Smooth muscle cell (in vitro differentiated cells): ENCODE data around the gene STAB2. TPM values are rescaled to one million over a fixed set of nuclear protein-coding genes. Genes with fewer than 3 reads are reported as not detected.

ENCODE experiments used
- DNase-seq: peaks from one replicate; lab custom pipeline; 2025; ENCODE audit not compliant: unreplicated experiment; lab: John Stamatoyannopoulos, UW
- H2AFZ ChIP-seq: fragments of 200-600 bp; sonication (generic); 2 replicates; pipeline ENCODE4 v1.6.0; 2016; ENCODE audit warnings: antibody characterized with exemption, low read depth, mild to moderate bottlenecking
- H3F3A ChIP-seq: fragments of 200-600 bp; sonication (generic); 2 replicates; pipeline ENCODE4 v1.6.0; 2017; ENCODE audit warnings: antibody characterized with exemption, low read depth
- H3K27ac ChIP-seq: fragments of 200-600 bp; sonication (generic); 2 replicates; pipeline ENCODE4 v1.5.1; 2016; ENCODE audit warnings: low read depth, mild to moderate bottlenecking
- H3K27me3 ChIP-seq: fragments of 200-600 bp; sonication (generic); 2 replicates; pipeline ENCODE4 v1.6.1; 2016; ENCODE audit warnings: low read depth, mild to moderate bottlenecking
- H3K36me3 ChIP-seq: fragments of 200-600 bp; sonication (generic); 2 replicates; pipeline ENCODE4 v1.5.1; 2016; ENCODE audit warnings: low read depth
- H3K4me1 ChIP-seq: fragments of 200-600 bp; sonication (generic); 2 replicates; pipeline ENCODE4 v1.5.1; 2016; ENCODE audit warnings: low read depth
- H3K4me2 ChIP-seq: fragments of 200-600 bp; sonication (generic); 2 replicates; pipeline ENCODE4 v1.6.0; 2016; ENCODE audit warnings: mild to moderate bottlenecking
- H3K4me3 ChIP-seq: fragments of 200-600 bp; sonication (generic); 2 replicates; pipeline ENCODE4 v1.5.1; 2016; ENCODE audit warnings: mild to moderate bottlenecking
- H3K79me2 ChIP-seq: fragments of 200-600 bp; sonication (generic); 2 replicates; pipeline ENCODE4 v1.6.0; 2016; ENCODE audit warnings: low read depth, mild to moderate bottlenecking
- H3K9ac ChIP-seq: fragments of 200-600 bp; sonication (generic); 2 replicates; pipeline ENCODE4 v1.6.0; 2016; ENCODE audit warnings: low read depth
- H3K9me3 ChIP-seq: fragments of 200-600 bp; sonication (generic); replicated peaks from 2 replicates; pipeline ENCODE4 v1.5.1; 2016; ENCODE audit warnings: low read depth
- H4K20me1 ChIP-seq: fragments of 200-600 bp; sonication (generic); 2 replicates; pipeline ENCODE4 v1.6.0; 2016; ENCODE audit warnings: low read depth
- CTCF ChIP-seq: fragments of 200-600 bp; sonication (generic); IDR thresholded peaks from 2 replicates; pipeline ENCODE4 v1.5.1; 2017; ENCODE audit warnings: borderline replicate concordance, mild to moderate bottlenecking, antibody characterized with exemption; ENCODE audit not compliant: insufficient read depth, poor library complexity, severe bottlenecking
- WGBS: methylation state at CpG from one replicate; pipeline ENCODE4 v1.1.7; 2016; ENCODE audit warnings: low lambda C conversion rate; 5-methylcytosine and 5-hydroxymethylcytosine counted together
- polyA plus RNA-seq: library from polyadenylated mRNA; unstranded; fragments of >200 nt; fragmentation: Nextera tagmentation; extraction: Ambion mirVana; gene quantifications from 2 replicates; pipeline ENCODE4 v1.2.1, GENCODE V29; 2016
- total RNA-seq: library from RNA; depleted of rRNA; stranded (reverse); fragments of >200 nt; gene quantifications from 2 replicates; pipeline ENCODE4 v1.2.3, GENCODE V29; 2014

Gene STAB2
- total and polyA plus RNA-seq, 2 experiments from 2014 or later, result not detected

GRCh38 chr12:103748002-103748401, 160.9 kb downstream of the STAB2 start:
- no peak overlapping the region for H3K27ac ChIP-seq
- H3K27me3 ChIP-seq, result no peaks in the 10 kb centered on the region
- 96% methylated on average over 2 of the region's 2 CpGs for WGBS
- no peak overlapping the region for H3K4me2 ChIP-seq
- no peaks in the 10 kb centered on the region for H4K20me1 ChIP-seq
- no peak for TF ChIP-seq CTCF
- no peak overlapping the region for H3K4me3 ChIP-seq
- H3K4me1 ChIP-seq, result no peaks in the 10 kb centered on the region
- H3K9me3 ChIP-seq, result no peaks in the 10 kb centered on the region
- H3K79me2 ChIP-seq, result no peaks in the 10 kb centered on the region
- no peak overlapping the region for H2AFZ ChIP-seq
- no peaks in the 10 kb centered on the region for H3K36me3 ChIP-seq
- H3K9ac ChIP-seq, result no peak overlapping the region
- H3F3A ChIP-seq, result no peaks in the 10 kb centered on the region
- DNase-seq, result no peak

- Histone ChIP-seq H3K9me3 (no peaks in the 10 kb centered on the region), H2AFZ (no peak overlapping the region), H3K4me1 (no peaks in the 10 kb centered on the region), H3K79me2 (no peaks in the 10 kb centered on the region), H3K36me3 (no peaks in the 10 kb centered on the region), H3K27ac (no peak overlapping the region), H3F3A (no peaks in the 10 kb centered on the region), H4K20me1 (no peaks in the 10 kb centered on the region), H3K27me3 (no peaks in the 10 kb centered on the region), H3K4me3 (no peak overlapping the region), H3K4me2 (no peak overlapping the region), H3K9ac (no peak overlapping the region)
- 96% methylated on average over 12 of the region's 12 CpGs for WGBS
- no peak for DNase-seq
- TF ChIP-seq CTCF, result no peak
Observed at GRCh38 chr12:103748875-103749274, 161.8 kb downstream of the STAB2 start.

- Histone ChIP-seq H3K9me3 (no peaks in the 10 kb centered on the region), H3K79me2 (no peaks in the 10 kb centered on the region), H3K27ac (no peak overlapping the region), H3F3A (no peaks in the 10 kb centered on the region), H3K4me1 (no peaks in the 10 kb centered on the region), H3K4me3 (no peak overlapping the region), H4K20me1 (no peaks in the 10 kb centered on the region), H3K27me3 (no peaks in the 10 kb centered on the region), H3K36me3 (no peaks in the 10 kb centered on the region), H3K9ac (no peak overlapping the region), H3K4me2 (no peak overlapping the region), H2AFZ (no peak overlapping the region)
- WGBS, result 96% methylated on average over 1 of the region's 1 CpG
- TF ChIP-seq CTCF, result no peak
- no peak for DNase-seq
Observed at GRCh38 chr12:103751171-103751570, 164.1 kb downstream of the STAB2 start.

- TF ChIP-seq CTCF, result no peak
- Histone ChIP-seq H3K27me3 (no peaks in the 10 kb centered on the region), H4K20me1 (no peaks in the 10 kb centered on the region), H3K4me3 (no peak overlapping the region), H3F3A (no peaks in the 10 kb centered on the region), H3K4me1 (no peaks in the 10 kb centered on the region), H2AFZ (no peak overlapping the region), H3K4me2 (no peak overlapping the region), H3K27ac (no peak overlapping the region), H3K36me3 (no peaks in the 10 kb centered on the region), H3K9ac (no peak overlapping the region), H3K9me3 (no peaks in the 10 kb centered on the region), H3K79me2 (no peaks in the 10 kb centered on the region)
- WGBS, result 92% methylated on average over 2 of the region's 2 CpGs
- no peak for DNase-seq
Observed at GRCh38 chr12:103751600-103751999, 164.5 kb downstream of the STAB2 start.
